ENCODE data around the gene GBP2. TPM values are rescaled to one million over a fixed set of nuclear protein-coding genes. Genes with fewer than 3 reads are reported as not detected.

Gene GBP2
- total RNA-seq, 3 donors from 2014 or later, result 65.4 to 128 (median 68.9) TPM

- H3K4me1 ChIP-seq (ENCODE audit: low read depth), result peaks cover 3% of the 10 kb centered on the region
- H3K36me3 ChIP-seq (ENCODE audit: low read depth), result no peaks in the 10 kb centered on the region
- TF ChIP-seq CTCF (IDR thresholded peaks at IDR 0.05), result no peak
- DNase-seq, result peak in 2 of 3 donors; percentile 35 to 52
- ATAC-seq, result peak; percentile 71
- intact Hi-C loops (cut with DNase I, micrococcal nuclease), result no loop called here
- no peaks in the 10 kb centered on the region for H3K9me3 ChIP-seq
- H3K4me3 ChIP-seq, result peak overlapping the region; percentile 1
Measured at GRCh38 chr1:89125240-89125912, 538 bp downstream of the GBP2 start.

- ATAC-seq (no peak), DNase-seq (no peak)
- Histone ChIP-seq H3K4me1 (ENCODE audit: low read depth) (peaks cover 3% of the 10 kb centered on the region), H3K36me3 (ENCODE audit: low read depth) (peaks cover 6% of the 10 kb centered on the region), H3K4me3 (no peak overlapping the region), H3K9me3 (no peaks in the 10 kb centered on the region)
- intact Hi-C loops (cut with DNase I, micrococcal nuclease), result no loop called here
- no peak for TF ChIP-seq CTCF (IDR thresholded peaks at IDR 0.05)
Measured at GRCh38 chr1:89121641-89122040, 4.3 kb downstream of the GBP2 start.

GRCh38 chr1:89114662-89115061, 11.3 kb downstream of the GBP2 start:
- no peak overlapping the region for H3K4me3 ChIP-seq
- H3K36me3 ChIP-seq (ENCODE audit: low read depth), result peaks cover 6% of the 10 kb centered on the region
- intact Hi-C loops (cut with DNase I, micrococcal nuclease), result no loop called here
- no peaks in the 10 kb centered on the region for H3K9me3 ChIP-seq
- TF ChIP-seq CTCF (IDR thresholded peaks at IDR 0.05), result no peak
- DNase-seq (no peak), ATAC-seq (no peak)
- H3K4me1 ChIP-seq (ENCODE audit: low read depth), result no peaks in the 10 kb centered on the region

- intact Hi-C loops (cut with DNase I, micrococcal nuclease), result no loop called here
Measured at GRCh38 chr1:89112871-89113613, 12.9 kb downstream of the GBP2 start.

GRCh38 chr1:89104687-89105086, 21.2 kb downstream of the GBP2 start:
- no peak for DNase-seq
- ATAC-seq, result no peak
- H3K4me1 ChIP-seq (ENCODE audit: low read depth), result no peaks in the 10 kb centered on the region
- TF ChIP-seq CTCF (IDR thresholded peaks at IDR 0.05), result no peak
- H3K4me3 ChIP-seq, result no peak overlapping the region
- no peaks in the 10 kb centered on the region for H3K9me3 ChIP-seq
- H3K36me3 ChIP-seq (ENCODE audit: low read depth), result no peaks in the 10 kb centered on the region
- intact Hi-C loops (cut with DNase I, micrococcal nuclease), result no loop called here

More at GRCh38 chr1:89112871-89113613, 12.9 kb downstream of the GBP2 start:
- no peak overlapping the region for H3K4me3 ChIP-seq
- peaks cover 4% of the 10 kb centered on the region for H3K36me3 ChIP-seq (ENCODE audit: low read depth)
- DNase-seq (no peak), ATAC-seq (no peak)
- H3K9me3 ChIP-seq, result no peaks in the 10 kb centered on the region
- no peak for TF ChIP-seq CTCF (IDR thresholded peaks at IDR 0.05)
- no peaks in the 10 kb centered on the region for H3K4me1 ChIP-seq (ENCODE audit: low read depth)

Data from mucosa of descending colon (tissue), 3 donors.